GM12878 (cell line): ENCODE results near the gene EMX1. TPM values are rescaled to one million over a fixed set of nuclear protein-coding genes. Genes with fewer than 3 reads are reported as not detected.

Source experiments
- ATAC-seq: fragments of 200-7000 bp; cut with Tn5 transposase; 3 replicates; pipeline ENCODE4 v1.9.1; 2020; ENCODE audit warnings: mild to moderate bottlenecking, moderate library complexity
- BruUV-seq: library from RNA; stranded (reverse); fragments of 400-500 nt; replicated peaks from 2 replicates; lab custom pipeline; 2021; lab: Mats Ljungman, UMichigan
- CTCF ChIA-PET: fragments of 300-600 bp; sonication (Branson Sonifier 250); formaldehyde crosslinking; extraction: SDS; loops from one replicate; lab custom pipeline; 2021; ENCODE audit warnings: inconsistent platforms; lab: Yijun Ruan, JAX
- POLR2A ChIA-PET: fragments of 350-600 bp; formaldehyde crosslinking; extraction: SDS; loops from one replicate; lab custom pipeline; 2021; ENCODE audit warnings: inconsistent platforms; lab: Charles Lee
- RAD21 ChIA-PET: fragments of 300-600 bp; sonication (Branson Sonifier 250); formaldehyde crosslinking; loops from one replicate; lab custom pipeline; 2023; ENCODE audit warnings: antibody characterized with exemption; ENCODE audit not compliant: unreplicated experiment; lab: Charles Lee
- SMC1A ChIA-PET: fragments of 300-600 bp; sonication (Branson Sonifier 250); formaldehyde crosslinking; loops from one replicate; lab custom pipeline; 2023; ENCODE audit not compliant: unreplicated experiment, uncharacterized antibody; lab: Charles Lee
- DNase-seq: peaks from one replicate; pipeline ENCODE4 v3.0.0-alpha.2; 2011; ENCODE audit warnings: low read depth, low spot score
- FAIRE-seq: peaks from 3 replicates; lab custom pipeline; 2011; peaks lifted over from hg19 to GRCh38; lab: Jason Lieb, UNC
- H2AFZ ChIP-seq: 2 replicates; pipeline ENCODE4 v1.6.0; 2011; ENCODE audit warnings: low read depth, low read length, control low read depth; ENCODE audit not compliant: control insufficient read depth
- H3K27ac ChIP-seq: 2 replicates; pipeline ENCODE4 v1.5.1; 2011; ENCODE audit warnings: control low read depth; ENCODE audit not compliant: control insufficient read depth, insufficient read depth
- H3K27me3 ChIP-seq, 2 experiments: replicated peaks in 1 of 2; 2 replicates each; pipeline versions ENCODE4 v1.6.0 to v1.6.1; 2011; ENCODE audit warnings: low read length in 1 of 2; ENCODE audit not compliant: control insufficient read depth in 2 of 2, insufficient read depth in 2 of 2
- H3K36me3 ChIP-seq, 2 experiments: 2 replicates each; pipeline ENCODE4 v1.5.1; 2011; ENCODE audit warnings: low read length in 1 of 2; ENCODE audit not compliant: control insufficient read depth in 2 of 2, insufficient read depth in 2 of 2
- H3K4me1 ChIP-seq: 2 replicates; pipeline ENCODE4 v1.6.1; 2011; ENCODE audit warnings: mild to moderate bottlenecking, low read length, moderate library complexity, mixed read lengths; ENCODE audit not compliant: control insufficient read depth, insufficient read depth
- H3K4me2 ChIP-seq: 2 replicates; pipeline ENCODE4 v1.6.0; 2011; ENCODE audit warnings: control low read depth; ENCODE audit not compliant: control insufficient read depth, insufficient read depth
- H3K4me3 ChIP-seq: fragments of 200-600 bp; sonication (generic); 2 replicates; pipeline ENCODE4 v1.5.1; 2016
- H3K79me2 ChIP-seq: 2 replicates; pipeline ENCODE4 v1.6.0; 2011; ENCODE audit warnings: low read length; ENCODE audit not compliant: control insufficient read depth, insufficient read depth
- H3K9ac ChIP-seq: 2 replicates; pipeline ENCODE4 v1.8.0; 2011; ENCODE audit warnings: low read length, control low read depth, mixed read lengths; ENCODE audit not compliant: control insufficient read depth, insufficient read depth
- H3K9me3 ChIP-seq: replicated peaks from 3 replicates; pipeline ENCODE4 v1.5.1; 2011; ENCODE audit warnings: mild to moderate bottlenecking, low read length; ENCODE audit not compliant: control insufficient read depth, insufficient read depth
- H4K20me1 ChIP-seq: 2 replicates; pipeline ENCODE4 v1.6.0; 2011; ENCODE audit not compliant: control insufficient read depth, insufficient read depth
- EGR1 ChIP-seq, 2 experiments: IDR thresholded peaks; 1 replicate in 1 of 2; 2 replicates in 1 of 2; pipeline ENCODE4 v1.6.1; 2011 to 2012; ENCODE audit warnings: low read depth in 2 of 2, low read length in 2 of 2, borderline replicate concordance in 1 of 2, mild to moderate bottlenecking in 1 of 2, moderate library complexity in 1 of 2
- IRF4 ChIP-seq: IDR thresholded peaks from 2 replicates; pipeline ENCODE4 v1.6.1; 2011; ENCODE audit warnings: low read depth, low read length
- MEF2B ChIP-seq: fragments of 450-650 bp; IDR thresholded peaks from 2 replicates; pipeline ENCODE4 v1.6.1; 2018; ENCODE audit warnings: mild to moderate bottlenecking, moderate library complexity; ENCODE audit not compliant: partially characterized antibody, poor library complexity, severe bottlenecking
- MTA2 ChIP-seq: fragments of 450-650 bp; IDR thresholded peaks from 2 replicates; pipeline ENCODE4 v1.6.1; 2016; ENCODE audit warnings: low read depth, mild to moderate bottlenecking, moderate library complexity
- NBN ChIP-seq: fragments of 450-650 bp; IDR thresholded peaks from 2 replicates; pipeline ENCODE4 v1.6.1; 2016
- NR2C2 ChIP-seq: IDR thresholded peaks from 2 replicates; pipeline ENCODE4 v1.6.1; 2011; ENCODE audit warnings: borderline replicate concordance, low read depth; ENCODE audit not compliant: control insufficient read depth, insufficient read length
- SIX5 ChIP-seq: IDR thresholded peaks from 2 replicates; pipeline ENCODE4 v1.6.1; 2011; ENCODE audit warnings: mild to moderate bottlenecking, low read depth, low read length, moderate library complexity; ENCODE audit not compliant: severe bottlenecking
- YBX1 ChIP-seq: fragments of 450-650 bp; IDR thresholded peaks from 2 replicates; pipeline ENCODE4 v1.6.1; 2016; ENCODE audit warnings: antibody characterized with exemption
- WGBS: methylation state at CpG from one replicate; pipeline ENCODE4 v1.1.6; 2016; ENCODE audit warnings: low lambda C conversion rate; ENCODE audit not compliant: insufficient replicate concordance, insufficient coverage; ENCODE audit errors: missing lambda C conversion rate; 5-methylcytosine and 5-hydroxymethylcytosine counted together
- in situ Hi-C: fragments of 300-500 bp; cut with MboI; formaldehyde crosslinking; loops from 9 replicates; pipeline ENCODE4 v1.14.3; 2018; ENCODE audit warnings: mixed read lengths
- intact Hi-C: fragments of 100-400 bp; cut with micrococcal nuclease; formaldehyde crosslinking; loops from one replicate; pipeline ENCODE4 v1.14.2; 2022; ENCODE audit not compliant: unreplicated experiment
- polyA plus RNA-seq, 11 experiments: library from polyadenylated mRNA; depleted of rRNA in 4 of 11; unstranded in 6 of 11; stranded (reverse) in 5 of 11; fragments of >200 nt; fragmentation: Nextera tagmentation in 4 of 11; fragmentation: Illumina TruSeq in 1 of 11; extraction: Ambion mirVana in 4 of 11; extraction: Trizol in 1 of 11; gene quantifications; 1 replicate in 1 of 11; 2 replicates in 10 of 11; pipeline versions ENCODE4 v1.2.1 to v1.2.3, GENCODE V29; 2011 to 2016; ENCODE audit warnings: inconsistent platforms in 2 of 11, missing spikeins in 2 of 11, low read depth in 1 of 11
- total RNA-seq, 4 experiments: library from RNA; depleted of rRNA in 3 of 4; stranded (reverse); fragments of >200 nt in 3 of 4; fragmentation: Illumina TruSeq in 1 of 4; extraction: Trizol in 1 of 4; gene quantifications; 2 replicates each; pipeline versions ENCODE4 v1.2.1 to v1.2.3, GENCODE V29; 2013 to 2021
- TF ChIP-seq, protein P1 (sequence below): IDR thresholded peaks from 2 replicates; pipeline ENCODE4 v1.6.1; 2012; ENCODE audit warnings: mild to moderate bottlenecking, low read depth, low read length

The EMX1 gene
- total and polyA plus RNA-seq, 10 of the 15 experiments (the other 5 are each of a cell fraction or from before 2014, with no cell fraction given): 0.07 to 5.1 (median 1.2) TPM; not detected in 1

- Histone ChIP-seq H4K20me1 (no peaks in the 10 kb centered on the region), H3K9me3 (no peaks in the 10 kb centered on the region), H3K27me3 (no peaks in the 10 kb centered on the region), H3K4me2 (no peak overlapping the region), H3K79me2 (no peaks in the 10 kb centered on the region), H3K4me3 (no peak overlapping the region), H3K27ac (no peak overlapping the region)
- ChIA-PET CTCF (interaction anchor here (0.6 to 13.4 kb wide), 20 partner anchors 10 to 240 kb away, joined by 3 to 437 read pairs (median 5); partner anchors contain the start of genes EMX1 and SPR), SMC1A (interaction anchor here (0.6 to 7.5 kb wide), 11 partner anchors 9 to 1341 kb away, joined by 3 to 134 read pairs (median 4); partner anchors contain the start of gene EMX1), RAD21 (interaction anchor here (0.9 to 5.5 kb wide), 9 partner anchors 18 to 102 kb away, joined by 3 to 182 read pairs (median 5); partner anchors contain the start of genes EMX1, SFXN5 and SPR)
- DNase-seq (no peak), ATAC-seq (no peak)
- 63% methylated on average over 8 of the region's 8 CpGs for WGBS
- intact Hi-C loops: loop anchor here (1.0 to 2.0 kb wide), 2 partner anchors 56 to 80 kb away; partner anchors contain the start of gene EMX1
- no TSS peak for BruUV-seq
- TF ChIP-seq MTA2: no peak
- no peak for TF ChIP-seq MEF2B
- TF ChIP-seq NR2C2: no peak
- no peak for TF ChIP-seq IRF4
- TF ChIP-seq NBN: no peak
- TF ChIP-seq, protein P1, sequence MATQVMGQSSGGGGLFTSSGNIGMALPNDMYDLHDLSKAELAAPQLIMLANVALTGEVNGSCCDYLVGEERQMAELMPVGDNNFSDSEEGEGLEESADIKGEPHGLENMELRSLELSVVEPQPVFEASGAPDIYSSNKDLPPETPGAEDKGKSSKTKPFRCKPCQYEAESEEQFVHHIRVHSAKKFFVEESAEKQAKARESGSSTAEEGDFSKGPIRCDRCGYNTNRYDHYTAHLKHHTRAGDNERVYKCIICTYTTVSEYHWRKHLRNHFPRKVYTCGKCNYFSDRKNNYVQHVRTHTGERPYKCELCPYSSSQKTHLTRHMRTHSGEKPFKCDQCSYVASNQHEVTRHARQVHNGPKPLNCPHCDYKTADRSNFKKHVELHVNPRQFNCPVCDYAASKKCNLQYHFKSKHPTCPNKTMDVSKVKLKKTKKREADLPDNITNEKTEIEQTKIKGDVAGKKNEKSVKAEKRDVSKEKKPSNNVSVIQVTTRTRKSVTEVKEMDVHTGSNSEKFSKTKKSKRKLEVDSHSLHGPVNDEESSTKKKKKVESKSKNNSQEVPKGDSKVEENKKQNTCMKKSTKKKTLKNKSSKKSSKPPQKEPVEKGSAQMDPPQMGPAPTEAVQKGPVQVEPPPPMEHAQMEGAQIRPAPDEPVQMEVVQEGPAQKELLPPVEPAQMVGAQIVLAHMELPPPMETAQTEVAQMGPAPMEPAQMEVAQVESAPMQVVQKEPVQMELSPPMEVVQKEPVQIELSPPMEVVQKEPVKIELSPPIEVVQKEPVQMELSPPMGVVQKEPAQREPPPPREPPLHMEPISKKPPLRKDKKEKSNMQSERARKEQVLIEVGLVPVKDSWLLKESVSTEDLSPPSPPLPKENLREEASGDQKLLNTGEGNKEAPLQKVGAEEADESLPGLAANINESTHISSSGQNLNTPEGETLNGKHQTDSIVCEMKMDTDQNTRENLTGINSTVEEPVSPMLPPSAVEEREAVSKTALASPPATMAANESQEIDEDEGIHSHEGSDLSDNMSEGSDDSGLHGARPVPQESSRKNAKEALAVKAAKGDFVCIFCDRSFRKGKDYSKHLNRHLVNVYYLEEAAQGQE: no peak
- no peak for TF ChIP-seq YBX1
- no peak for TF ChIP-seq EGR1 (IDR thresholded peaks at IDR 0.05; ENCODE audit: borderline replicate concordance in 1 of 2, low read depth in 2 of 2, low read length in 2 of 2)
- TF ChIP-seq SIX5: no peak
- TF ChIP-seq, all 136 proteins: peak for 0
- no peak for FAIRE-seq
- H3K9ac ChIP-seq: no peak overlapping the region
- POLR2A ChIA-PET: no interaction called here
- no peaks in the 10 kb centered on the region for H3K36me3 ChIP-seq
- no peak overlapping the region for H2AFZ ChIP-seq
- H3K4me1 ChIP-seq: no peaks in the 10 kb centered on the region
- in situ Hi-C loops: loop anchor here (5.0 kb wide), 1 partner anchor 81 kb away; no protein-coding TSS in a partner anchor
These were observed 55.8 kb downstream of the EMX1 start for GRCh38 chr2:72973137-72973535.
